Measurements from ENCODE around the gene ATXN10.
A peak's percentile ranks its signal among the peaks of the same experiment; 100 is the strongest.

The ATXN10 gene

DNA sequence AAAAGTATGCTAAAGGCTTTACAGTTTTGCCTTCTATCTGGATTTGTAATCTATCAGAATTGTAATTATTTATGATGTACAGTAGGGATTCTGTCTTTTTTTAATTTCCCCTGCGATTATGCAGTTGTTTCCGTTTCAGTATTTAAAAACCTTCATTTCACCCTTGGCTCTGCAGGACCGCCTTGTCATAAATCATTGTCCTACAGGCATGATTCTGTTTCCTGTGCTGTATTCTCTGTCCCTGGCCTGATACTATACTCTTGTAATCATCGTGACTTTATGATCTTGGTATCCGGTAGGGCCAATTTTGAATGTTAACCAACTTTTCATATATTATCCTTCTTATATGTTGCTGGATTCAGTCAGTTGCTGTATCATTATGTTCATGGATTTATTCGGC, 151.7 kb downstream of the ATXN10 start:
- in situ Hi-C loops (cut with HindIII; ENCODE audit: low pct_unique_long_range_greater_than_20kb, low sequenced_read_pairs), result no loop called here
- no peak for TF ChIP-seq JUND (IDR thresholded peaks at IDR 0.05; ENCODE audit: low read depth)
- no peak for DNase-seq (ENCODE audit: low read depth in 1 of 2, low spot score in 1 of 2)

GRCh38 chr22:45826520-45826919, 154.9 kb downstream of the ATXN10 start:
- in situ Hi-C loops (cut with HindIII; ENCODE audit: low pct_unique_long_range_greater_than_20kb, low sequenced_read_pairs), result no loop called here
- no peak for DNase-seq (ENCODE audit: low read depth in 1 of 2, low spot score in 1 of 2)
- no peak for TF ChIP-seq JUND (IDR thresholded peaks at IDR 0.05; ENCODE audit: low read depth)

DNA sequence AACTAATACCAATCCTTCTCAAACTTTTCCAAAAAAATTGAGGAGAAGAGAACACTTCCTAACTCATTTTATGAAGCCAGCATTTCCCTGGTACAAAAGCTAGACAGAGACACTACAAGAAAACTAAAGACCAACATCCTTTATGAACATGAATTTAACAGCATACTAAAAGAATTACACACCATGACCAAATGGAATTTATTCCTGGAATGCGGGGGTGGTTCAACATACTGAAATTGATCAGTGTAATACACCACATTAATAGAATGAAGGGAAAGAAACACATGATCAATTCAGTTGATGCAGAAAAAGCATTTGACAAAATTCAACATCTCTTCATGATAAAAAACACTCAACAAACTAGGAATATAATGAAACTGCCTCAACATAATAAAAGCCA, 157.2 kb downstream of the ATXN10 start:
- in situ Hi-C loops (cut with HindIII; ENCODE audit: low pct_unique_long_range_greater_than_20kb, low sequenced_read_pairs), result no loop called here
- no peak for DNase-seq (ENCODE audit: low read depth in 1 of 2, low spot score in 1 of 2)
- TF ChIP-seq JUND (IDR thresholded peaks at IDR 0.05; ENCODE audit: low read depth), result no peak

- TF ChIP-seq JUND (IDR thresholded peaks at IDR 0.05; ENCODE audit: low read depth), result no peak
- DNase-seq (ENCODE audit: low read depth in 1 of 2, low spot score in 1 of 2), result no peak
- in situ Hi-C loops (cut with HindIII; ENCODE audit: low pct_unique_long_range_greater_than_20kb, low sequenced_read_pairs), result no loop called here
Observed at GRCh38 chr22:45830531-45831245, 159.1 kb downstream of the ATXN10 start.

GRCh38 chr22:45831394-45831793, 159.8 kb downstream of the ATXN10 start:
- in situ Hi-C loops (cut with HindIII; ENCODE audit: low pct_unique_long_range_greater_than_20kb, low sequenced_read_pairs), result no loop called here
- no peak for TF ChIP-seq JUND (IDR thresholded peaks at IDR 0.05; ENCODE audit: low read depth)
- peak in 1 of 2 experiments; percentile 16 for DNase-seq (ENCODE audit: low read depth in 1 of 2, low spot score in 1 of 2)

GRCh38 chr22:45832180-45832579, 160.5 kb downstream of the ATXN10 start:
- no peak for TF ChIP-seq JUND (IDR thresholded peaks at IDR 0.05; ENCODE audit: low read depth)
- DNase-seq (ENCODE audit: low read depth in 1 of 2, low spot score in 1 of 2), result peak in 1 of 2 experiments; percentile 38
- in situ Hi-C loops (cut with HindIII; ENCODE audit: low pct_unique_long_range_greater_than_20kb, low sequenced_read_pairs), result no loop called here

GRCh38 chr22:45832959-45833580, 161.4 kb downstream of the ATXN10 start:
- TF ChIP-seq JUND (IDR thresholded peaks at IDR 0.05; ENCODE audit: low read depth), result no peak
- DNase-seq (ENCODE audit: low read depth in 1 of 2, low spot score in 1 of 2), result no peak
- in situ Hi-C loops (cut with HindIII; ENCODE audit: low pct_unique_long_range_greater_than_20kb, low sequenced_read_pairs), result no loop called here

GRCh38 chr22:45833613-45834012, 162.0 kb downstream of the ATXN10 start:
- no peak for DNase-seq (ENCODE audit: low read depth in 1 of 2, low spot score in 1 of 2)
- TF ChIP-seq JUND (IDR thresholded peaks at IDR 0.05; ENCODE audit: low read depth), result no peak
- in situ Hi-C loops (cut with HindIII; ENCODE audit: low pct_unique_long_range_greater_than_20kb, low sequenced_read_pairs), result no loop called here

DNA sequence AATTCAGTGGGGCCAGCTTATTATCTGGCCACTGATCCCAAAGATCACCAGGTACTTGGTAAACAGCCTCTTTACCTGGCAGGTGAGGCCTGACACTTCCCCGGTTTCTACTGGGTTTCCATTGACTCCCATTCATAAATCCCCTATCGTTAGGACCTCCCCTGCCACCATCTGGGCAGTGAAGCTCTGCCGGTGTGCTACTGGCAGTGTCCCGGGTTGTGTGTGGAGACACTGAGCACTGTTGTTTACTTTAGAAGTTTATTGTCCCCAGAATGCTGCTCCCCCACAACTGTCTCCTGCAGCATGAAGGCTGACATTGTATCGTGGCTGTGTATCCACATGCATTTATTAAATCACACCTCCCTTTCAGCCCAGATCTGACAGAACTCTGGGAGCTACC, 162.6 kb downstream of the ATXN10 start:
- in situ Hi-C loops (cut with HindIII; ENCODE audit: low pct_unique_long_range_greater_than_20kb, low sequenced_read_pairs), result no loop called here
- TF ChIP-seq JUND (IDR thresholded peaks at IDR 0.05; ENCODE audit: low read depth), result no peak
- no peak for DNase-seq (ENCODE audit: low read depth in 1 of 2, low spot score in 1 of 2)

GRCh38 chr22:45834795-45835194, 163.2 kb downstream of the ATXN10 start:
- no peak for DNase-seq (ENCODE audit: low read depth in 1 of 2, low spot score in 1 of 2)
- no peak for TF ChIP-seq JUND (IDR thresholded peaks at IDR 0.05; ENCODE audit: low read depth)
- in situ Hi-C loops (cut with HindIII; ENCODE audit: low pct_unique_long_range_greater_than_20kb, low sequenced_read_pairs), result no loop called here

DNA sequence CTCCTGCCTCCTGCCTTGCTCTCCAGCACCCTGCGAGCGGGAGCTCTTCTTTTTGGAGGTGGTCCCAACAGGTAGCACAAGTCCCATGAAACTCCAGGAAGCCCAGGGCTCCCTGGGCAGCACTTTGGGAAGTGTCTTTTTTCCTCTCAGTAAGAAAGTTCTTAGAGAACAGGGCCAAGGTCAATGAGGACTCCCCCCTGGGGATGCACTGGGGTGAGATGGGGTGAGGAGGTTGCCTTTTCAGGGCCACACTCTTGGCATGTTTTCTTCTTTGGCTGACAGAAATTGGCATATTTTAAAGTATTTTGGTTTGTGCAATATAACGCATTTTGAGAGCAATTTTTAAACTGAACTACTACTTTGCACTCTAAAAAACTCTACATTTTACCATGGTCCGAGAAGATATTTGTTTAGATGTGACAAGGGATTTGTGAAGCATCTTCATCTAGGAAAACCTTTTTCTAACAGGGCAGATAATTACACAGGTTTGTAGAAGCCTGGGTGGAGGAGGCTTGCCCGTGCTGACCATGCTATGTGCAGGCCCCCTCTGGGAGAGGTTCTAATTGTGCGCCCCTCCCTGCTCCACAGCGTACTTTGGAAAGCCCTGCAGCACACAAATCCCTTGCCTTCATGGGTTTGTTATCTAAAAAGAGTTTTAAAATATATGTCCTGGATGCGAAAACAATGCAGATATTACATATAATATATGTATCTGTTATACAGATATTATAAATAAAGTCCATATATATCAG, 165.0 kb downstream of the ATXN10 start:
- no peak for TF ChIP-seq JUND (IDR thresholded peaks at IDR 0.05; ENCODE audit: low read depth)
- DNase-seq (ENCODE audit: low read depth in 1 of 2, low spot score in 1 of 2), result no peak
- in situ Hi-C loops (cut with HindIII; ENCODE audit: low pct_unique_long_range_greater_than_20kb, low sequenced_read_pairs), result no loop called here

- DNase-seq (ENCODE audit: low read depth in 1 of 2, low spot score in 1 of 2), result no peak
- no peak for TF ChIP-seq JUND (IDR thresholded peaks at IDR 0.05; ENCODE audit: low read depth)
- in situ Hi-C loops (cut with HindIII; ENCODE audit: low pct_unique_long_range_greater_than_20kb, low sequenced_read_pairs), result no loop called here
Observed at GRCh38 chr22:45837508-45837907, 165.9 kb downstream of the ATXN10 start.

GRCh38 chr22:45838305-45838887, 166.8 kb downstream of the ATXN10 start:
- TF ChIP-seq JUND (IDR thresholded peaks at IDR 0.05; ENCODE audit: low read depth), result no peak
- in situ Hi-C loops (cut with HindIII; ENCODE audit: low pct_unique_long_range_greater_than_20kb, low sequenced_read_pairs), result no loop called here

More at GRCh38 chr22:45838305-45838887, 166.8 kb downstream of the ATXN10 start:
- DNase-seq (ENCODE audit: low read depth in 1 of 2, low spot score in 1 of 2), result no peak
